Keratinocyte (primary cell): ENCODE data around the gene EPB41L4B. TPM values are rescaled to one million over a fixed set of nuclear protein-coding genes. Genes with fewer than 3 reads are reported as not detected.

Source experiments
- DNase-seq: peaks from one replicate; pipeline ENCODE4 v3.0.0-alpha.2; 2011; ENCODE audit warnings: low read depth, missing footprints, low spot score
- FAIRE-seq: peaks from 2 replicates; lab custom pipeline; 2011; peaks lifted over from hg19 to GRCh38; lab: Jason Lieb, UNC
- H2AFZ ChIP-seq: 2 replicates; pipeline ENCODE4 v1.6.0; 2012; ENCODE audit warnings: low read length, control low read depth, inconsistent platforms; ENCODE audit not compliant: control insufficient read depth
- H3K27ac ChIP-seq: 2 replicates; pipeline ENCODE4 v1.5.1; 2011; ENCODE audit warnings: low read length; ENCODE audit not compliant: control insufficient read depth, insufficient read depth
- H3K27me3 ChIP-seq: 3 replicates; pipeline ENCODE4 v1.6.0; 2011; ENCODE audit warnings: low read length; ENCODE audit not compliant: control insufficient read depth, insufficient read depth; ENCODE audit errors: extremely low read depth
- H3K36me3 ChIP-seq, 2 experiments: 2 replicates in 1 of 2; 3 replicates in 1 of 2; pipeline ENCODE4 v1.5.1; 2011; ENCODE audit warnings: low read length in 2 of 2, mild to moderate bottlenecking in 1 of 2; ENCODE audit not compliant: control insufficient read depth in 2 of 2, insufficient read depth in 2 of 2; ENCODE audit errors: extremely low read depth in 1 of 2
- H3K4me1 ChIP-seq: 3 replicates; pipeline ENCODE4 v1.5.1; 2011; ENCODE audit warnings: low read length; ENCODE audit not compliant: control insufficient read depth, insufficient read depth; ENCODE audit errors: extremely low read depth
- H3K4me2 ChIP-seq: 3 replicates; pipeline ENCODE4 v1.6.0; 2011; ENCODE audit warnings: low read depth, low read length; ENCODE audit not compliant: control insufficient read depth, insufficient read depth; ENCODE audit errors: extremely low read depth
- H3K4me3 ChIP-seq, 3 experiments: fragments of 200-600 bp in 1 of 3; sonication (generic) in 1 of 3; 2 replicates in 2 of 3; 3 replicates in 1 of 3; pipeline ENCODE4 v1.5.1; 2011 to 2016; ENCODE audit warnings: low read length in 3 of 3, mild to moderate bottlenecking in 3 of 3, control low read depth in 2 of 3, inconsistent platforms in 1 of 3, low read depth in 1 of 3, mixed read lengths in 1 of 3, mixed run types in 1 of 3, moderate library complexity in 1 of 3; ENCODE audit not compliant: control insufficient read depth in 2 of 3, insufficient read depth in 2 of 3; ENCODE audit errors: extremely low read depth in 1 of 3
- H3K79me2 ChIP-seq: 2 replicates; pipeline ENCODE4 v1.6.0; 2012; ENCODE audit warnings: low read length; ENCODE audit not compliant: control insufficient read depth, insufficient read depth
- H3K9ac ChIP-seq: 3 replicates; pipeline ENCODE4 v1.6.0; 2011; ENCODE audit warnings: low read length; ENCODE audit not compliant: control insufficient read depth, insufficient read depth; ENCODE audit errors: extremely low read depth
- H3K9me1 ChIP-seq: 3 replicates; pipeline ENCODE4 v1.6.0; 2011; ENCODE audit warnings: low read length; ENCODE audit not compliant: control insufficient read depth, insufficient read depth; ENCODE audit errors: extremely low read depth
- H3K9me3 ChIP-seq: 2 replicates; pipeline ENCODE4 v1.5.1; 2012; ENCODE audit warnings: low read depth, low read length; ENCODE audit not compliant: control insufficient read depth
- H4K20me1 ChIP-seq: 3 replicates; pipeline ENCODE4 v1.6.0; 2011; ENCODE audit warnings: low read length; ENCODE audit not compliant: control insufficient read depth, insufficient read depth; ENCODE audit errors: extremely low read depth
- EZH2 ChIP-seq: IDR thresholded peaks from one replicate; pipeline ENCODE4 v1.6.1; 2012; ENCODE audit warnings: inconsistent platforms, mild to moderate bottlenecking, low read length, moderate library complexity
- dilution Hi-C: fragments of 300-500 bp; cut with MboI; formaldehyde crosslinking; loops from one replicate; pipeline ENCODE4 v1.7.0; 2020; ENCODE audit warnings: low sequenced_read_pairs; ENCODE audit not compliant: extremely low pct_ligation_motif_present
- polyA plus RNA-seq, 5 experiments: library from polyadenylated mRNA; depleted of rRNA in 3 of 5; stranded (reverse) in 3 of 5; stranded (forward) in 1 of 5; unstranded in 1 of 5; fragments of >200 nt; gene quantifications; 1 replicate in 1 of 5; 2 replicates in 3 of 5; 3 replicates in 1 of 5; pipeline versions ENCODE4 v1.2.1 to v1.2.3, GENCODE V29; 2011 to 2012; ENCODE audit warnings: missing spikeins in 2 of 5, low read depth in 1 of 5, low replicate concordance in 1 of 5
- TF ChIP-seq, protein P1 (sequence below), 3 experiments: IDR thresholded peaks in 1 of 3; conservative IDR thresholded peaks in 1 of 3; optimal IDR thresholded peaks in 1 of 3; 2 replicates in 2 of 3; 3 replicates in 1 of 3; pipeline versions ENCODE3 to v1.5.1; 2011; ENCODE audit warnings: low read length in 3 of 3, mild to moderate bottlenecking in 3 of 3, moderate library complexity in 2 of 3, control low read depth in 1 of 3, inconsistent platforms in 1 of 3; ENCODE audit not compliant: insufficient read depth in 2 of 3; ENCODE audit errors: extremely low read depth in 1 of 3

Gene EPB41L4B
- polyA plus RNA-seq, 1 donor (not counting 4 experiments of a cell fraction or from before 2014, with no cell fraction given): 13.7 TPM

DNA sequence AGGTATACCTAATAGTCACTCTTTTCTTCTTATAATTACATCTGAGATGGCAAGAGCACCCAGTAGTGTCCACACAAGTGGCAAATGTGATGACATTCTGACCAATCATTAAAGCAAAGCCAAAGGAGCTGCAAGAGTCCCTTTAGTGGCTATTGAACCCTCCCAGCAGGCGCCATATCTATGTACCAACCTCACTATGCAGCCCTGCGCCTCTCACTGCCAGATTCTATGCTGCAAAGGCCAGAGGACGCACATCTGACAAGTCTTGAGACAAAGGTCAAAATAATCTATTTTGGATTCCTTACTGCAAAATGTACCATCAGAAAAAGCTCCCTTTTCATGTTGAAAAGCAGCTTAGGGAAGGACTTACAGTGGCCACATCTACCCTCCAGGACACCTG, 47.0 kb downstream of the EPB41L4B start:
- Histone ChIP-seq H3K4me3 (no peak overlapping the region), H3K4me2 (no peak overlapping the region), H3K9ac (no peak overlapping the region), H3K27ac (no peak overlapping the region), H4K20me1 (peaks cover 2% of the 10 kb centered on the region), H3K36me3 (peaks cover 0 to 4% of the 10 kb centered on the region in 2 experiments), H3K79me2 (no peaks in the 10 kb centered on the region), H3K9me3 (no peaks in the 10 kb centered on the region), H2AFZ (no peak overlapping the region), H3K27me3 (no peaks in the 10 kb centered on the region), H3K4me1 (peaks cover 10% of the 10 kb centered on the region), H3K9me1 (no peaks in the 10 kb centered on the region)
- DNase-seq: no peak
- no peak for FAIRE-seq
- TF ChIP-seq EZH2: no peak
- TF ChIP-seq, protein P1, sequence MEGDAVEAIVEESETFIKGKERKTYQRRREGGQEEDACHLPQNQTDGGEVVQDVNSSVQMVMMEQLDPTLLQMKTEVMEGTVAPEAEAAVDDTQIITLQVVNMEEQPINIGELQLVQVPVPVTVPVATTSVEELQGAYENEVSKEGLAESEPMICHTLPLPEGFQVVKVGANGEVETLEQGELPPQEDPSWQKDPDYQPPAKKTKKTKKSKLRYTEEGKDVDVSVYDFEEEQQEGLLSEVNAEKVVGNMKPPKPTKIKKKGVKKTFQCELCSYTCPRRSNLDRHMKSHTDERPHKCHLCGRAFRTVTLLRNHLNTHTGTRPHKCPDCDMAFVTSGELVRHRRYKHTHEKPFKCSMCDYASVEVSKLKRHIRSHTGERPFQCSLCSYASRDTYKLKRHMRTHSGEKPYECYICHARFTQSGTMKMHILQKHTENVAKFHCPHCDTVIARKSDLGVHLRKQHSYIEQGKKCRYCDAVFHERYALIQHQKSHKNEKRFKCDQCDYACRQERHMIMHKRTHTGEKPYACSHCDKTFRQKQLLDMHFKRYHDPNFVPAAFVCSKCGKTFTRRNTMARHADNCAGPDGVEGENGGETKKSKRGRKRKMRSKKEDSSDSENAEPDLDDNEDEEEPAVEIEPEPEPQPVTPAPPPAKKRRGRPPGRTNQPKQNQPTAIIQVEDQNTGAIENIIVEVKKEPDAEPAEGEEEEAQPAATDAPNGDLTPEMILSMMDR (optimal IDR thresholded peaks at IDR 0.05 in 1 of 3, IDR thresholded peaks at IDR 0.05 in 1 of 3, conservative IDR thresholded peaks at IDR 0.05 in 1 of 3; ENCODE audit: extremely low read depth in 1 of 3, insufficient read depth in 2 of 3, low read length in 3 of 3): no peak
- dilution Hi-C loops: no loop called here

GRCh38 chr9:109272745-109273144, 48.1 kb downstream of the EPB41L4B start:
- TF ChIP-seq, protein P1 (optimal IDR thresholded peaks at IDR 0.05 in 1 of 3, IDR thresholded peaks at IDR 0.05 in 1 of 3, conservative IDR thresholded peaks at IDR 0.05 in 1 of 3; ENCODE audit: extremely low read depth in 1 of 3, insufficient read depth in 2 of 3, low read length in 3 of 3): no peak
- no peak for TF ChIP-seq EZH2
- no peak for DNase-seq
- Histone ChIP-seq H2AFZ (no peak overlapping the region), H3K4me3 (no peak overlapping the region), H3K36me3 (peaks cover 0 to 6% of the 10 kb centered on the region in 2 experiments), H4K20me1 (peaks cover 2% of the 10 kb centered on the region), H3K9me3 (no peaks in the 10 kb centered on the region), H3K27me3 (no peaks in the 10 kb centered on the region), H3K27ac (no peak overlapping the region), H3K9ac (no peak overlapping the region), H3K79me2 (no peaks in the 10 kb centered on the region), H3K4me2 (no peak overlapping the region), H3K4me1 (peaks cover 9% of the 10 kb centered on the region), H3K9me1 (no peaks in the 10 kb centered on the region)
- dilution Hi-C loops: no loop called here
- no peak for FAIRE-seq
